OCI-LY7 (cell line): ENCODE measurements around the gene C9orf152. TPM values are rescaled to one million over a fixed set of nuclear protein-coding genes. Genes with fewer than 3 reads are reported as not detected.

Experiments
- BruUV-seq: library from RNA; stranded (reverse); fragments of 400-500 nt; replicated peaks from 2 replicates; lab custom pipeline; 2021; lab: Mats Ljungman, UMichigan
- CTCF ChIA-PET: fragments of 300-600 bp; sonication (Branson Sonifier 250); formaldehyde crosslinking; loops from one replicate; lab custom pipeline; 2022; ENCODE audit warnings: antibody characterized with exemption; ENCODE audit not compliant: unreplicated experiment; lab: Charles Lee
- POLR2A ChIA-PET: fragments of 300-600 bp; sonication (Branson Sonifier 250); formaldehyde crosslinking; loops from one replicate; lab custom pipeline; 2022; ENCODE audit warnings: antibody characterized with exemption; lab: Charles Lee
- DNase-seq: peaks from one replicate; pipeline ENCODE4 v3.0.0-alpha.2; 2015; ENCODE audit warnings: low spot score
- H2AFZ ChIP-seq: fragments of 200-600 bp; sonication (generic), shearing (Covaris generic); 2 replicates; pipeline ENCODE4 v1.6.1; 2014; ENCODE audit warnings: mild to moderate bottlenecking, antibody characterized with exemption, low read length, moderate library complexity
- H3K27ac ChIP-seq: fragments of 200-600 bp; sonication (generic); 2 replicates; pipeline ENCODE4 v1.5.1; 2014; ENCODE audit warnings: mixed run types, low read depth, mild to moderate bottlenecking, moderate library complexity, low read length, inconsistent platforms; ENCODE audit not compliant: poor library complexity, severe bottlenecking
- H3K36me3 ChIP-seq: fragments of 200-600 bp; sonication (generic); 2 replicates; pipeline ENCODE4 v1.6.1; 2014; ENCODE audit warnings: mild to moderate bottlenecking, antibody characterized with exemption, low read length, moderate library complexity, mixed read lengths; ENCODE audit not compliant: insufficient read depth
- H3K4me1 ChIP-seq: fragments of 200-600 bp; sonication (generic); 2 replicates; pipeline ENCODE4 v1.5.1; 2014; ENCODE audit warnings: mild to moderate bottlenecking, low read length; ENCODE audit not compliant: insufficient read depth, poor library complexity, severe bottlenecking
- H3K4me2 ChIP-seq: fragments of 200-600 bp; sonication (generic); 2 replicates; pipeline ENCODE4 v1.6.1; 2014; ENCODE audit warnings: mild to moderate bottlenecking, low read length
- H3K4me3 ChIP-seq: fragments of 200-600 bp; sonication (generic); 2 replicates; pipeline ENCODE4 v1.5.1; 2014; ENCODE audit warnings: mild to moderate bottlenecking, low read depth, low read length; ENCODE audit not compliant: poor library complexity, severe bottlenecking
- H3K79me2 ChIP-seq: fragments of 200-600 bp; sonication (generic); 2 replicates; pipeline ENCODE4 v1.6.1; 2016; ENCODE audit warnings: low read depth, mild to moderate bottlenecking, low read length, moderate library complexity, mixed read lengths; ENCODE audit not compliant: insufficient read depth
- H3K9me2 ChIP-seq: fragments of 200-600 bp; sonication (generic); 2 replicates; pipeline ENCODE4 v1.6.1; 2016; ENCODE audit warnings: mild to moderate bottlenecking, low read length, mixed read lengths; ENCODE audit not compliant: insufficient read depth
- H3K9me3 ChIP-seq: fragments of 200-600 bp; sonication (generic); 2 replicates; pipeline ENCODE4 v1.6.1; 2014; ENCODE audit warnings: mild to moderate bottlenecking, mixed run types, low read length, mixed read lengths
- H4K20me1 ChIP-seq: fragments of 200-600 bp; sonication (generic); 2 replicates; pipeline ENCODE4 v1.6.1; 2014; ENCODE audit warnings: mild to moderate bottlenecking, antibody characterized with exemption, low read length, moderate library complexity, mixed read lengths; ENCODE audit not compliant: insufficient read depth
- CTCF ChIP-seq: fragments of 200-600 bp; sonication (generic); conservative IDR thresholded peaks from 2 replicates; pipeline ENCODE4 v1.5.1; 2014; ENCODE audit warnings: mild to moderate bottlenecking, antibody characterized with exemption, low read length, moderate library complexity, mixed read lengths
- EZH2phosphoT487 ChIP-seq: fragments of 200-600 bp; sonication (generic); IDR thresholded peaks from 2 replicates; pipeline ENCODE4 v1.6.1; 2018; ENCODE audit warnings: low read depth, borderline replicate concordance, mild to moderate bottlenecking, mixed run types, antibody characterized with exemption, low read length, moderate library complexity, mixed read lengths
- intact Hi-C: fragments of 100-400 bp; cut with micrococcal nuclease; formaldehyde crosslinking; loops from one replicate; pipeline ENCODE4 v1.10.0; 2022; ENCODE audit not compliant: unreplicated experiment
- total RNA-seq, 2 experiments: library from RNA; depleted of rRNA in 1 of 2; stranded (reverse); fragments of >200 nt in 1 of 2; shearing (Covaris generic) in 1 of 2; gene quantifications; 2 replicates each; pipeline ENCODE4 v1.2.3, GENCODE V29; 2014 to 2022

C9orf152 gene
- total RNA-seq, 2 experiments from 2014 or later: not detected

GRCh38 chr9:110180511-110181434 lies 27.2 kb downstream of the C9orf152 start:
- POLR2A ChIA-PET: interaction anchor here (1.0 to 1.4 kb wide), 4 partner anchors 10 to 51 kb away, joined by 3 to 4 read pairs (median 3); no protein-coding TSS in a partner anchor
- CTCF ChIA-PET: interaction anchor here (1.2 kb wide), 1 partner anchor 32 kb away, joined by 3 read pairs; no protein-coding TSS in a partner anchor
- BruUV-seq: no TSS peak
- Histone ChIP-seq H2AFZ (no peak overlapping the region), H4K20me1 (no peaks in the 10 kb centered on the region), H3K9me3 (0 out of 2 replicates have a peak, but pooled peaks cover 9% of the 10 kb centered on the region), H3K9me2 (no peaks in the 10 kb centered on the region), H3K4me3 (no peak overlapping the region), H3K79me2 (no peaks in the 10 kb centered on the region), H3K27ac (no peak overlapping the region), H3K4me1 (no peaks in the 10 kb centered on the region), H3K36me3 (no peaks in the 10 kb centered on the region), H3K4me2 (no peak overlapping the region)
- intact Hi-C loops: no loop called here
- DNase-seq: peak; percentile 72
- no peak for TF ChIP-seq EZH2phosphoT487
- no peak for TF ChIP-seq CTCF

GRCh38 chr9:110179734-110180133 lies 28.2 kb downstream of the C9orf152 start:
- no peak for DNase-seq
- no peak overlapping the region for H3K4me2 ChIP-seq
- no peaks in the 10 kb centered on the region for H3K9me2 ChIP-seq
- no peak overlapping the region for H3K27ac ChIP-seq
- no peaks in the 10 kb centered on the region for H3K79me2 ChIP-seq
- no peak overlapping the region for H2AFZ ChIP-seq
- ChIA-PET CTCF (no interaction called here), POLR2A (interaction anchor here (0.6 to 1.4 kb wide), 7 partner anchors 9 to 271 kb away, joined by 3 to 4 read pairs (median 3); no protein-coding TSS in a partner anchor)
- no peaks in the 10 kb centered on the region for H3K36me3 ChIP-seq
- H4K20me1 ChIP-seq: no peaks in the 10 kb centered on the region
- no peaks in the 10 kb centered on the region for H3K4me1 ChIP-seq
- TF ChIP-seq CTCF (no peak), EZH2phosphoT487 (no peak)
- no TSS peak for BruUV-seq
- H3K9me3 ChIP-seq: 0 out of 2 replicates have a peak, but pooled peaks cover 9% of the 10 kb centered on the region
- intact Hi-C loops: no loop called here
- H3K4me3 ChIP-seq: no peak overlapping the region
